ENCODE data around the gene DISC1. TPM values are rescaled to one million over a fixed set of nuclear protein-coding genes. Genes with fewer than 3 reads are reported as not detected.
"Not testable (repeated sequence)": the region's sequence is repeated elsewhere in the genome, so short reads cannot be mapped to it uniquely, and the experiment has no call there.

DISC1 gene
- total RNA-seq, 1 donor from 2014 or later = 12.3 TPM

DNA sequence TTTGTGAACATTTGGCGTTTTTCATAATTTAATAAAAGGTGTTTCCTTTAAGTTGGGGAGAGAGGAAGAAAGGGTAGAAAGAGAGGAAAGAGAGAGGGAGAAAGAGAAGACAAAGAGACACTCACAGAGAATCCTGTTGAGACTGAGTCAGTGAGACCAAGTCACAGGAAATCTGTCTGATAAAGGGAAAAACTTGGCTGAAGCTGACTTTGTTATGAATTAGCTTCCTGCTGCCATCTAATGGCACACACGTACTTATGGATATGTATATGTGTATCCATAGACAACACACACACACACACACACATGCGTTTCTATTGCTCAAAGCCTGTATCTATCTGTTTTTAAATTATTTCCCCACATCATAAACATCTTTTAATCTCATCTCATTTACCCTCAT, 42.5 kb upstream of the DISC1 start:
- Histone ChIP-seq H3K27ac (no peak overlapping the region), H3K27me3 (no peaks in the 10 kb centered on the region), H3K4me1 (no peaks in the 10 kb centered on the region), H3K36me3 (no peaks in the 10 kb centered on the region), H3K9me3 (no peaks in the 10 kb centered on the region), H3K4me3 (no peak overlapping the region)
- no peak for TF ChIP-seq POLR2AphosphoS5 (IDR thresholded peaks at IDR 0.05; ENCODE audit: insufficient read depth in 1 of 2, low read depth in 1 of 2)
- no peak for TF ChIP-seq POLR2A (IDR thresholded peaks at IDR 0.05)
- TF ChIP-seq, protein P1, sequence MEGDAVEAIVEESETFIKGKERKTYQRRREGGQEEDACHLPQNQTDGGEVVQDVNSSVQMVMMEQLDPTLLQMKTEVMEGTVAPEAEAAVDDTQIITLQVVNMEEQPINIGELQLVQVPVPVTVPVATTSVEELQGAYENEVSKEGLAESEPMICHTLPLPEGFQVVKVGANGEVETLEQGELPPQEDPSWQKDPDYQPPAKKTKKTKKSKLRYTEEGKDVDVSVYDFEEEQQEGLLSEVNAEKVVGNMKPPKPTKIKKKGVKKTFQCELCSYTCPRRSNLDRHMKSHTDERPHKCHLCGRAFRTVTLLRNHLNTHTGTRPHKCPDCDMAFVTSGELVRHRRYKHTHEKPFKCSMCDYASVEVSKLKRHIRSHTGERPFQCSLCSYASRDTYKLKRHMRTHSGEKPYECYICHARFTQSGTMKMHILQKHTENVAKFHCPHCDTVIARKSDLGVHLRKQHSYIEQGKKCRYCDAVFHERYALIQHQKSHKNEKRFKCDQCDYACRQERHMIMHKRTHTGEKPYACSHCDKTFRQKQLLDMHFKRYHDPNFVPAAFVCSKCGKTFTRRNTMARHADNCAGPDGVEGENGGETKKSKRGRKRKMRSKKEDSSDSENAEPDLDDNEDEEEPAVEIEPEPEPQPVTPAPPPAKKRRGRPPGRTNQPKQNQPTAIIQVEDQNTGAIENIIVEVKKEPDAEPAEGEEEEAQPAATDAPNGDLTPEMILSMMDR (IDR thresholded peaks at IDR 0.05) = no peak
- DNase-seq (ENCODE audit: extremely low spot score in 2 of 2) = no peak
- intact Hi-C loops (cut with DNase I) = no loop called here

DNA sequence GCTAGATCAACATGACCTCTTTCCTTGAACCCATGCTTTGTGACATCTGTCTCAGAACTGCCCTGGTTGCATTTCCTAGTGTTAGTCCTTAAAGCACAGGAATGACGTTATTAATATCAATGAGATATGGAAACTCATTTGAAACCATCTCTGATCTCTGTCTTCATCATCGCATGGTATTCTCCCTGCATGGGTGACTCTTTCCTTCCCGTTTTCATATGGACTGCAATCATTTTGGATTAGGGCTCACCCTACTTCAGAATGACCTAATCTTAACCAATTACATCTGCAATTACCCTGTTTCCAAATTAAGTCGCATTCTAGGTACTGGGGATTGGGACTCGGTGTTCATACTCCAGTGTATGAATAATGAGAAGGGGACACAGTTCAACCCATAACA, 41.7 kb upstream of the DISC1 start:
- intact Hi-C loops (cut with DNase I) = loop anchor here (5.0 kb wide), 1 partner anchor 228 kb away; no protein-coding TSS in a partner anchor
- no peaks in the 10 kb centered on the region for H3K27me3 ChIP-seq

DNA sequence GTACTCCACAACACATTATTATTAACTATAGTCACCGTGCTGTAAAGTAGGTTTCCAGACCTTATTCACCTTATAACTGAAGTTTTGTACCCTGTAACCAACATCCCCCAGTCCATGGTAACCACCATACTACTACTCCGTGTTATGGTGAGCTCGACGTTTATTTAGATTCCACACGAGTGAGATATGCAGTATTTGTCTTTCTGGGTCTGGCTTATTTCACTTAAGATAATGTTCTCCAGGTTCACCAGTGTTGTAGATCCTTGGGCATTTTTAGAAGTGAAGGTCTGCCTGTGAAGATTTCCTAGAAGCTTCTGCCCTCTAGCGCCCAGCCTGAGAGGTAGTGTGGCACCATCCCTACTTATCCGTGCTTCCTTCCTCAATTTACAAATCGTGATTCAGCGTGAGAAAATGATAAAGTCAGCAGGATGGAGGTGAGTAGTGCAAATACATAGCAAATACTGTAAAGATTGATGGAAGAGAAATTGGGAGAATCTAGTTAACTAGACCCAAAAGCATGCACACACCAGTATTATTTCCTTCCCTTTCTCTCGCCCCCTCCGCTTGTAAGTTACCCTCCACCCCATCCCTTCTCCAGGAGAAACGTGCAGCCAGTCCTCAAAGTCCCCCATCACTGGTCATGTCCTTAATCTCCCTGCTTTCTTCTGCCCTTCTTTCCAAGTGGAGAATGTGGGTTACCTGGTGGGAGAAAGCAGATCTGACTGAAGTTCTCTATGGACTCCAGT, 36.0 kb upstream of the DISC1 start:
- no peaks in the 10 kb centered on the region for H3K27me3 ChIP-seq
- no peaks in the 10 kb centered on the region for H3K9me3 ChIP-seq
- H3K4me1 ChIP-seq = no peaks in the 10 kb centered on the region
- no peaks in the 10 kb centered on the region for H3K36me3 ChIP-seq
- intact Hi-C loops (cut with DNase I) = no loop called here
- no peak for TF ChIP-seq POLR2A (IDR thresholded peaks at IDR 0.05)
- TF ChIP-seq, protein P1 (IDR thresholded peaks at IDR 0.05) = peak; percentile 18 to 67 (median 55)
- no peak overlapping the region for H3K4me3 ChIP-seq
- no peak for DNase-seq (ENCODE audit: extremely low spot score in 2 of 2)
- H3K27ac ChIP-seq = no peak overlapping the region

More for the DNA sequence above, 41.7 kb upstream of the DISC1 start:
- DNase-seq (ENCODE audit: extremely low spot score in 2 of 2) = no peak
- no peaks in the 10 kb centered on the region for H3K36me3 ChIP-seq
- H3K4me1 ChIP-seq = no peaks in the 10 kb centered on the region
- H3K9me3 ChIP-seq = no peaks in the 10 kb centered on the region
- H3K4me3 ChIP-seq = no peak overlapping the region
- H3K27ac ChIP-seq = no peak overlapping the region
- no peak for TF ChIP-seq POLR2AphosphoS5 (IDR thresholded peaks at IDR 0.05; ENCODE audit: insufficient read depth in 1 of 2, low read depth in 1 of 2)
- TF ChIP-seq, protein P1 (IDR thresholded peaks at IDR 0.05) = no peak
- no peak for TF ChIP-seq POLR2A (IDR thresholded peaks at IDR 0.05)

DNA sequence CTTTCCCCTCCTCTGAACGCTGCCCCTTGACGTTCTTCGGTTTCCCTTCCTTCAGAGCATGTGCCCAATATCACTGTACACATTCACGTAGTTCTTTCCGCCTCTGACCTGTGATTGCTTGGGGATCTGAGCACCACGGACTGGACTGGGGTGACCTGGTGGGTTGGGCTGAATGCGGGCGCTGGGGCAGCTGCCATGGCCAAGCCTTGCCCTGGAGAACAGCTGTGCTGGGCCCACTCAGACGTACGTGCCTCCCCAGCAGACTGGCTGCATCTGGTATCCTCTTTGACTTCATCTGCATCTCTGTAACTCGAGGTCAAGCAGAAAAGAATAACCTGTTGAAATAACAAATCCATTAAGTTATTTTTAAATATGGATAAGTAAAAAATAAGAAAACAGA, 35.1 kb upstream of the DISC1 start:
- intact Hi-C loops (cut with DNase I) = no loop called here
- TF ChIP-seq, protein P1 (IDR thresholded peaks at IDR 0.05) = no peak
- no peak for TF ChIP-seq POLR2AphosphoS5 (IDR thresholded peaks at IDR 0.05; ENCODE audit: insufficient read depth in 1 of 2, low read depth in 1 of 2)
- no peak for TF ChIP-seq POLR2A (IDR thresholded peaks at IDR 0.05)

DNA sequence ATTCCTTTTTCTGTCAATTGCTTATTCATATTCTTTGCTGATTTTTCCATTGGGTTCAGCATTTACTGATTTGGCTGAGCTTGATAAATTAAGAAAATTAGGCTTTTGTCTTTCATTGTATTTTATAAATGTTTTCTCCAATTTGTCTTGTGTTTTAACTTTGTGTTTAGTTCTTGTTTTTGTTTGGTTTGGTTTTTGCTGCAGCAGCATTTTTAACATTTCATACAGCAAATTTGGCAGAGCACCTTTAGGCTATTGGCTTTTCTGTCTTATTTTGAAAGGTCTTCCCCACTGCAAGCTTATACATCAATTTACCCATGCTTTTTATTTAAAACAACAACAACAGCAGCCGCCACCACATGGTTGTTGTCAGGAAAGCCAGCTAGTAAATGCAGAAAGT, 33.8 kb upstream of the DISC1 start:
- H3K4me3 ChIP-seq = no peak overlapping the region
- DNase-seq (ENCODE audit: extremely low spot score in 2 of 2) = no peak
- no peak for TF ChIP-seq POLR2AphosphoS5 (IDR thresholded peaks at IDR 0.05; ENCODE audit: insufficient read depth in 1 of 2, low read depth in 1 of 2)
- no peak for TF ChIP-seq POLR2A (IDR thresholded peaks at IDR 0.05)
- TF ChIP-seq, protein P1 (IDR thresholded peaks at IDR 0.05) = no peak
- H3K4me1 ChIP-seq = no peaks in the 10 kb centered on the region
- H3K36me3 ChIP-seq = no peaks in the 10 kb centered on the region
- intact Hi-C loops (cut with DNase I) = no loop called here
- H3K27me3 ChIP-seq = no peaks in the 10 kb centered on the region
- H3K9me3 ChIP-seq = no peaks in the 10 kb centered on the region
- H3K27ac ChIP-seq = no peak overlapping the region

More for the DNA sequence above, 35.1 kb upstream of the DISC1 start:
- H3K36me3 ChIP-seq = no peaks in the 10 kb centered on the region
- no peak overlapping the region for H3K27ac ChIP-seq
- no peak overlapping the region for H3K4me3 ChIP-seq
- H3K4me1 ChIP-seq = no peaks in the 10 kb centered on the region
- no peaks in the 10 kb centered on the region for H3K27me3 ChIP-seq
- H3K9me3 ChIP-seq = no peaks in the 10 kb centered on the region
- DNase-seq (ENCODE audit: extremely low spot score in 2 of 2) = no peak

DNA sequence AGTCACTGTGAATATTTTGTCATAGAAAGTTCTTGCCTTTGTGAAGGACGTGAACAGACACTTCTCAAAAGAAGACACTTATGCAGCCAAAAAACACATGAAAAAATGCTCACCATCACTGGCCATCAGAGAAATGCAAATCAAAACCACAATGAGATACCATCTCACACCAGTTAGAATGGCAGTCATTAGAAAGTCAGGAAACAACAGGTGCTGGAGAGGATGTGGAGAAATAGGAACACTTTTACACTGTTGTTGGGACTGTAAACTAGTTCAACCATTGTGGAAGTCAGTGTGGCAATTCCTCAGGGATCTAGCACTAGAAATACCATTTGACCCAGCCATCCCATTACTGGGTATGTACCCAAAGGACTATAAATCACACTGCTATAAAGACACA, 33.3 kb upstream of the DISC1 start:
- intact Hi-C loops (cut with DNase I); DNase-seq (ENCODE audit: extremely low spot score in 2 of 2); H3K27ac ChIP-seq; H3K9me3 ChIP-seq; H3K27me3 ChIP-seq; H3K4me1 ChIP-seq; H3K4me3 ChIP-seq; H3K36me3 ChIP-seq: not testable (repeated sequence)

All from vagina (tissue), 2 donors.